22Rv1 (cell line): Measurements from ENCODE around the gene ADTRP.

Experiments
- ZFX ChIP-seq: fragments of 450-650 bp; IDR thresholded peaks from 2 replicates; pipeline ENCODE4 v1.6.1; 2017; ENCODE audit warnings: antibody characterized with exemption, borderline replicate concordance
- TF ChIP-seq, protein P1 (sequence below): fragments of 450-650 bp; IDR thresholded peaks from 2 replicates; pipeline ENCODE4 v1.5.1; 2017; ENCODE audit warnings: mild to moderate bottlenecking

DNA sequence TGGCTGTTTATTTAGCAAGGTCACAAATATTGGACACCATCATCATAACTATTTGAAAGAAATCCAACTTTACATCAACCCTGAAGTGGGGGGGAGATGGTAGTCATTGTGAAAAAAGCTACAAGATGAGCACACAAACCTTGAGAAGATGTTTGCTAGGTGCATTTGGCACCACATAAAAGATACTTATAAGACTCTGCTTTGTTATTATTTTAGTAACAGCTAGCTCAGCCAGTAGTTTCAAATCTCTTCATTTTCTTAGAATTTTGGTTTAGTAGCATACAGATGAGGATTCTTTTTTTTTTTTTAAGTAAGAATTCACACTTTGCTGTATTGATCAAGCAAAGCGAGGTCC lies 14.4 kb downstream of the ADTRP start:
- TF ChIP-seq, protein P1, sequence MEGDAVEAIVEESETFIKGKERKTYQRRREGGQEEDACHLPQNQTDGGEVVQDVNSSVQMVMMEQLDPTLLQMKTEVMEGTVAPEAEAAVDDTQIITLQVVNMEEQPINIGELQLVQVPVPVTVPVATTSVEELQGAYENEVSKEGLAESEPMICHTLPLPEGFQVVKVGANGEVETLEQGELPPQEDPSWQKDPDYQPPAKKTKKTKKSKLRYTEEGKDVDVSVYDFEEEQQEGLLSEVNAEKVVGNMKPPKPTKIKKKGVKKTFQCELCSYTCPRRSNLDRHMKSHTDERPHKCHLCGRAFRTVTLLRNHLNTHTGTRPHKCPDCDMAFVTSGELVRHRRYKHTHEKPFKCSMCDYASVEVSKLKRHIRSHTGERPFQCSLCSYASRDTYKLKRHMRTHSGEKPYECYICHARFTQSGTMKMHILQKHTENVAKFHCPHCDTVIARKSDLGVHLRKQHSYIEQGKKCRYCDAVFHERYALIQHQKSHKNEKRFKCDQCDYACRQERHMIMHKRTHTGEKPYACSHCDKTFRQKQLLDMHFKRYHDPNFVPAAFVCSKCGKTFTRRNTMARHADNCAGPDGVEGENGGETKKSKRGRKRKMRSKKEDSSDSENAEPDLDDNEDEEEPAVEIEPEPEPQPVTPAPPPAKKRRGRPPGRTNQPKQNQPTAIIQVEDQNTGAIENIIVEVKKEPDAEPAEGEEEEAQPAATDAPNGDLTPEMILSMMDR, result no peak
- no peak for TF ChIP-seq ZFX
